Measurements from ENCODE around the gene JMJD6. TPM values are rescaled to one million over a fixed set of nuclear protein-coding genes. Genes with fewer than 3 reads are reported as not detected.

The JMJD6 gene
- total RNA-seq, 1 experiment from 2014 or later: 28.9 TPM

DNA sequence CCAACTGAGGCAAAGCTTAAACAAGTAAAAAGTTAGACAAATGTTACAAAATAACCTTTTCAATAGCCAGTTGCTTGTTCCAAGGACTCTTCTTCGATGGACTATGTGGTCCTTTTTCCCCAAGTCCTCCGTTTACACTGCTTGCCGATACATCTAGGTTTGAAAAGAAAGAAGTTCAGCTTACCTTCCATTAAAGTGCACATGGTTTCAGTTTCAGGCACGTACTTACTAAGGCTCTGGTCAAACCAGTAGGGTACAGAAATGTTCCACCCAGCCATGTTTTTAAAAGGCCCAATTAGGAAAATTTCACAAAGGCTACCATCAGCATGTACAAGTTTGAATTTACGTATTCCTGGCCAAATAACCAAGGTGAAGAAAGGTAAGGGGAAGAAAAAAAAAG, 8.6 kb upstream of the JMJD6 start:
- Histone ChIP-seq H4K8ac (replicated peaks; ENCODE audit: insufficient read length, low read depth, low read length) (no peak overlapping the region), H3K18ac (ENCODE audit: insufficient read length, low read depth, low read length) (no peak overlapping the region), H2BK12ac (ENCODE audit: insufficient read length, low read depth, low read length) (no peak overlapping the region), H2AFZ (ENCODE audit: low read length) (no peak overlapping the region), H3K23me2 (ENCODE audit: insufficient read length, low read depth, low read length, poor library complexity, severe bottlenecking) (no peaks in the 10 kb centered on the region), H3K4ac (ENCODE audit: low read depth, low read length) (no peak overlapping the region), H2AK5ac (ENCODE audit: insufficient read length, low read length) (no peak overlapping the region), H4K5ac (ENCODE audit: insufficient read length, low read depth, low read length) (no peak overlapping the region), H3K14ac (ENCODE audit: insufficient read depth, low read length) (no peak overlapping the region), H3T11ph (ENCODE audit: low read length) (no peak overlapping the region), H2BK5ac (ENCODE audit: insufficient read length, low read length) (no peak overlapping the region), H3K79me1 (ENCODE audit: insufficient read depth, low read depth, low read length, poor library complexity, severe bottlenecking) (no peaks in the 10 kb centered on the region), H3K9me3 (ENCODE audit: control insufficient read depth, low read depth, low read length) (no peaks in the 10 kb centered on the region), H3K56ac (ENCODE audit: insufficient read length, low read depth, low read length) (no peak overlapping the region), H3K4me1 (ENCODE audit: insufficient read depth, low read length) (no peaks in the 10 kb centered on the region), H2BK20ac (ENCODE audit: low read depth, low read length, poor library complexity, severe bottlenecking) (no peak overlapping the region), H3K23ac (ENCODE audit: insufficient read length, low read depth, low read length) (no peak overlapping the region), H3K9ac (ENCODE audit: extremely low read depth, insufficient read length, low read length) (peak overlapping the region; percentile 55), H3K4me2 (ENCODE audit: insufficient read depth, insufficient read length, low read length) (peak overlapping the region; percentile 71), H2BK120ac (ENCODE audit: low read depth, low read length, poor library complexity, severe bottlenecking) (no peak overlapping the region), H3K27ac (ENCODE audit: insufficient read length, low read depth, low read length) (no peak overlapping the region), H2BK15ac (ENCODE audit: low read depth, low read length) (no peak overlapping the region), H3K79me2 (ENCODE audit: insufficient read depth, low read length) (peaks cover 17% of the 10 kb centered on the region; the same call in 1 of the 2 replicates), H4K91ac (ENCODE audit: insufficient read length, low read depth, low read length) (no peak overlapping the region), H4K20me1 (ENCODE audit: control insufficient read depth, insufficient read depth, insufficient read length) (no peaks in the 10 kb centered on the region), H3K27me3 (ENCODE audit: insufficient read depth, low read length) (no peaks in the 10 kb centered on the region)
- TF ChIP-seq, protein P1, sequence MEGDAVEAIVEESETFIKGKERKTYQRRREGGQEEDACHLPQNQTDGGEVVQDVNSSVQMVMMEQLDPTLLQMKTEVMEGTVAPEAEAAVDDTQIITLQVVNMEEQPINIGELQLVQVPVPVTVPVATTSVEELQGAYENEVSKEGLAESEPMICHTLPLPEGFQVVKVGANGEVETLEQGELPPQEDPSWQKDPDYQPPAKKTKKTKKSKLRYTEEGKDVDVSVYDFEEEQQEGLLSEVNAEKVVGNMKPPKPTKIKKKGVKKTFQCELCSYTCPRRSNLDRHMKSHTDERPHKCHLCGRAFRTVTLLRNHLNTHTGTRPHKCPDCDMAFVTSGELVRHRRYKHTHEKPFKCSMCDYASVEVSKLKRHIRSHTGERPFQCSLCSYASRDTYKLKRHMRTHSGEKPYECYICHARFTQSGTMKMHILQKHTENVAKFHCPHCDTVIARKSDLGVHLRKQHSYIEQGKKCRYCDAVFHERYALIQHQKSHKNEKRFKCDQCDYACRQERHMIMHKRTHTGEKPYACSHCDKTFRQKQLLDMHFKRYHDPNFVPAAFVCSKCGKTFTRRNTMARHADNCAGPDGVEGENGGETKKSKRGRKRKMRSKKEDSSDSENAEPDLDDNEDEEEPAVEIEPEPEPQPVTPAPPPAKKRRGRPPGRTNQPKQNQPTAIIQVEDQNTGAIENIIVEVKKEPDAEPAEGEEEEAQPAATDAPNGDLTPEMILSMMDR (conservative IDR thresholded peaks at IDR 0.05): no peak
- peaks cover 3 to 7% of the 10 kb centered on the region in 2 experiments; a peak in 2 of 5 replicates for H3K9me3 Mint-ChIP-seq
- H3K27me3 Mint-ChIP-seq (ENCODE audit: low read depth): peaks cover 2% of the 10 kb centered on the region
- H3K4me3 Mint-ChIP-seq: peak overlapping the region; percentile 99 to 100
- peak overlapping the region; percentile 12 to 98 (median 79); a peak in 5 of 7 replicates for H3K27ac Mint-ChIP-seq
- WGBS (ENCODE audit: extremely low coverage, insufficient read length, low lambda C conversion rate): no CpG with 5 or more reads among the region's 5 CpGs
- DNase-seq: no peak
- H3K36me3 Mint-ChIP-seq (ENCODE audit: insufficient read depth in 1 of 3, low read depth in 3 of 3): peaks cover 37 to 59% (median 39%) of the 10 kb centered on the region in 3 experiments
- peaks cover 29 to 34% of the 10 kb centered on the region in 2 experiments for H3K4me1 Mint-ChIP-seq

Measured in H9 (cell line).